Adrenal gland (tissue), 5 donors: Measurements from ENCODE around the gene MAN2B2.

Source experiments
- POLR2A ChIP-seq, 2 donors: fragments of 450-650 bp; IDR thresholded peaks; one replicate each; pipeline ENCODE4 v1.6.1; 2017; ENCODE audit warnings: antibody characterized with exemption in 2 of 2, mild to moderate bottlenecking in 2 of 2, moderate library complexity in 1 of 2
- TF ChIP-seq, protein P1 (sequence below), 6 experiments: fragments of 450-650 bp in 4 of 6; fragments of 200-600 bp in 2 of 6; sonication (generic) in 1 of 6; IDR thresholded peaks; 1 replicate in 5 of 6; 2 replicates in 1 of 6; pipeline versions ENCODE4 v1.5.1 to v1.8.0; 2016 to 2021; ENCODE audit warnings: antibody characterized with exemption in 6 of 6, mild to moderate bottlenecking in 2 of 6, moderate library complexity in 1 of 6
- donor health status: DM: no; HTN: no; CAD: no.

- TF ChIP-seq, protein P1, sequence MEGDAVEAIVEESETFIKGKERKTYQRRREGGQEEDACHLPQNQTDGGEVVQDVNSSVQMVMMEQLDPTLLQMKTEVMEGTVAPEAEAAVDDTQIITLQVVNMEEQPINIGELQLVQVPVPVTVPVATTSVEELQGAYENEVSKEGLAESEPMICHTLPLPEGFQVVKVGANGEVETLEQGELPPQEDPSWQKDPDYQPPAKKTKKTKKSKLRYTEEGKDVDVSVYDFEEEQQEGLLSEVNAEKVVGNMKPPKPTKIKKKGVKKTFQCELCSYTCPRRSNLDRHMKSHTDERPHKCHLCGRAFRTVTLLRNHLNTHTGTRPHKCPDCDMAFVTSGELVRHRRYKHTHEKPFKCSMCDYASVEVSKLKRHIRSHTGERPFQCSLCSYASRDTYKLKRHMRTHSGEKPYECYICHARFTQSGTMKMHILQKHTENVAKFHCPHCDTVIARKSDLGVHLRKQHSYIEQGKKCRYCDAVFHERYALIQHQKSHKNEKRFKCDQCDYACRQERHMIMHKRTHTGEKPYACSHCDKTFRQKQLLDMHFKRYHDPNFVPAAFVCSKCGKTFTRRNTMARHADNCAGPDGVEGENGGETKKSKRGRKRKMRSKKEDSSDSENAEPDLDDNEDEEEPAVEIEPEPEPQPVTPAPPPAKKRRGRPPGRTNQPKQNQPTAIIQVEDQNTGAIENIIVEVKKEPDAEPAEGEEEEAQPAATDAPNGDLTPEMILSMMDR (IDR thresholded peaks at IDR 0.05) = no peak
- no peak for TF ChIP-seq POLR2A (IDR thresholded peaks at IDR 0.05)
Observed at GRCh38 chr4:6601661-6602250, 26.8 kb downstream of the MAN2B2 start.
